Measurements from ENCODE around the gene ARID5B. TPM values are rescaled to one million over a fixed set of nuclear protein-coding genes. Genes with fewer than 3 reads are reported as not detected.
A peak's percentile ranks its signal among the peaks of the same experiment; 100 is the strongest.

ARID5B gene
- total RNA-seq, 1 experiment from 2014 or later: 0.04 TPM

- Mint-ChIP-seq H3K9me3 (no peaks in the 10 kb centered on the region), H3K27me3 (ENCODE audit: low read depth) (peaks cover 3% of the 10 kb centered on the region; the same call in 1 of the 2 replicates), H3K4me3 (no peak overlapping the region), H3K4me1 (no peaks in the 10 kb centered on the region), H3K27ac (no peak overlapping the region), H3K36me3 (ENCODE audit: insufficient read depth in 1 of 3, low read depth in 3 of 3) (no peaks in the 10 kb centered on the region)
- Histone ChIP-seq H3K14ac (ENCODE audit: insufficient read depth, low read length) (no peak overlapping the region), H2BK12ac (ENCODE audit: insufficient read length, low read depth, low read length) (no peak overlapping the region), H3K18ac (ENCODE audit: insufficient read length, low read depth, low read length) (no peak overlapping the region), H2AK5ac (ENCODE audit: insufficient read length, low read length) (no peak overlapping the region), H2AFZ (ENCODE audit: low read length) (no peak overlapping the region), H4K8ac (replicated peaks; ENCODE audit: insufficient read length, low read depth, low read length) (no peak overlapping the region), H3K4me1 (ENCODE audit: insufficient read depth, low read length) (no peaks in the 10 kb centered on the region), H3K4ac (ENCODE audit: low read depth, low read length) (no peak overlapping the region), H2BK20ac (ENCODE audit: low read depth, low read length, poor library complexity, severe bottlenecking) (no peak overlapping the region), H3K79me1 (ENCODE audit: insufficient read depth, low read depth, low read length, poor library complexity, severe bottlenecking) (no peaks in the 10 kb centered on the region), H3K27ac (ENCODE audit: insufficient read length, low read depth, low read length) (no peak overlapping the region), H4K5ac (ENCODE audit: insufficient read length, low read depth, low read length) (no peak overlapping the region), H3T11ph (ENCODE audit: low read length) (no peak overlapping the region), H4K91ac (ENCODE audit: insufficient read length, low read depth, low read length) (no peak overlapping the region), H2BK15ac (ENCODE audit: low read depth, low read length) (no peak overlapping the region), H3K9ac (ENCODE audit: extremely low read depth, insufficient read length, low read length) (no peak overlapping the region), H2BK120ac (ENCODE audit: low read depth, low read length, poor library complexity, severe bottlenecking) (no peak overlapping the region), H4K20me1 (ENCODE audit: control insufficient read depth, insufficient read depth, insufficient read length) (no peaks in the 10 kb centered on the region), H3K9me3 (ENCODE audit: control insufficient read depth, low read depth, low read length) (no peaks in the 10 kb centered on the region), H2BK5ac (ENCODE audit: insufficient read length, low read length) (no peak overlapping the region), H3K79me2 (ENCODE audit: insufficient read depth, low read length) (no peaks in the 10 kb centered on the region), H3K23me2 (ENCODE audit: insufficient read length, low read depth, low read length, poor library complexity, severe bottlenecking) (no peaks in the 10 kb centered on the region), H3K4me2 (ENCODE audit: insufficient read depth, insufficient read length, low read length) (no peak overlapping the region), H3K23ac (ENCODE audit: insufficient read length, low read depth, low read length) (no peak overlapping the region), H3K56ac (ENCODE audit: insufficient read length, low read depth, low read length) (peak overlapping the region; percentile 17), H3K27me3 (ENCODE audit: insufficient read depth, low read length) (no peaks in the 10 kb centered on the region)
- TF ChIP-seq CTCF (conservative IDR thresholded peaks at IDR 0.05): no peak
- no peak for DNase-seq
- no CpG with 5 or more reads among the region's 6 CpGs for WGBS (ENCODE audit: extremely low coverage, insufficient read length, low lambda C conversion rate)
Observed at GRCh38 chr10:61871487-61871886, 30.0 kb upstream of the ARID5B start.
